GM23338 (cell line): ENCODE measurements around the gene CCL23. TPM values are rescaled to one million over a fixed set of nuclear protein-coding genes. Genes with fewer than 3 reads are reported as not detected.

ENCODE experiments used
- ATAC-seq: fragments of 200-7000 bp; cut with Tn5 transposase; 3 replicates; pipeline ENCODE4 v1.9.1; 2020
- DNase-seq: peaks from one replicate; pipeline ENCODE4 v3.0.0-alpha.2; 2015; ENCODE audit warnings: low spot score
- H2AFZ ChIP-seq: fragments of 200-600 bp; sonication (generic); 2 replicates; pipeline ENCODE4 v1.8.0; 2016; ENCODE audit warnings: antibody characterized with exemption, mild to moderate bottlenecking, moderate library complexity
- H3F3A ChIP-seq: fragments of 200-600 bp; sonication (generic); replicated peaks from 2 replicates; pipeline ENCODE4 v1.8.0; 2017; ENCODE audit warnings: antibody characterized with exemption, mixed run types, low read depth
- H3K27ac ChIP-seq: fragments of 200-600 bp; sonication (generic); 2 replicates; pipeline ENCODE4 v1.6.1; 2016; ENCODE audit warnings: low read depth
- H3K27me3 ChIP-seq: fragments of 200-600 bp; sonication (generic); 2 replicates; pipeline ENCODE4 v1.8.0; 2016; ENCODE audit warnings: mild to moderate bottlenecking, mixed run types, moderate library complexity; ENCODE audit not compliant: insufficient read depth
- H3K36me3 ChIP-seq: fragments of 200-600 bp; sonication (generic); 2 replicates; pipeline ENCODE4 v1.8.0; 2016; ENCODE audit warnings: mild to moderate bottlenecking; ENCODE audit not compliant: insufficient read depth
- H3K4me1 ChIP-seq: fragments of 200-600 bp; sonication (generic); 2 replicates; pipeline ENCODE4 v1.8.0; 2016; ENCODE audit warnings: mild to moderate bottlenecking, moderate library complexity; ENCODE audit not compliant: insufficient read depth
- H3K4me2 ChIP-seq: fragments of 200-600 bp; sonication (generic); 2 replicates; pipeline ENCODE4 v1.7.1; 2017; ENCODE audit warnings: mixed run types
- H3K4me3 ChIP-seq: fragments of 200-600 bp; sonication (generic); 2 replicates; pipeline ENCODE4 v1.6.1; 2016; ENCODE audit warnings: mixed run types
- H3K79me2 ChIP-seq: fragments of 200-600 bp; sonication (generic); replicated peaks from 2 replicates; pipeline ENCODE4 v1.8.0; 2017; ENCODE audit warnings: mild to moderate bottlenecking; ENCODE audit not compliant: insufficient read depth
- H3K9me2 ChIP-seq: fragments of 200-600 bp; sonication (generic); 2 replicates; pipeline ENCODE4 v1.8.0; 2017; ENCODE audit not compliant: insufficient read depth
- H4K20me1 ChIP-seq: fragments of 200-600 bp; sonication (generic); replicated peaks from 2 replicates; pipeline ENCODE4 v1.8.0; 2017; ENCODE audit warnings: mild to moderate bottlenecking; ENCODE audit not compliant: insufficient read depth
- H3K27ac Mint-ChIP-seq: 2 replicates; pipeline ENCODE4 v1.8.0; 2020; ENCODE audit warnings: inconsistent platforms, mild to moderate bottlenecking, moderate library complexity, mixed read lengths
- H3K27me3 Mint-ChIP-seq: 3 replicates; pipeline ENCODE4 v1.8.0; 2022; ENCODE audit warnings: low read depth, mild to moderate bottlenecking, moderate library complexity, mixed read lengths, inconsistent platforms; ENCODE audit not compliant: insufficient read depth, poor library complexity
- H3K36me3 Mint-ChIP-seq: 3 replicates; pipeline ENCODE4 v1.8.0; 2021; ENCODE audit warnings: low read depth, mild to moderate bottlenecking, inconsistent platforms, moderate library complexity, mixed read lengths
- H3K4me1 Mint-ChIP-seq: 3 replicates; pipeline ENCODE4 v1.8.0; 2020; ENCODE audit warnings: mild to moderate bottlenecking, inconsistent platforms, mixed read lengths
- H3K4me3 Mint-ChIP-seq: 3 replicates; pipeline ENCODE4 v1.8.0; 2021; ENCODE audit warnings: moderate library complexity, mild to moderate bottlenecking, inconsistent platforms, mixed read lengths
- H3K9me3 Mint-ChIP-seq: 3 replicates; pipeline ENCODE4 v1.8.0; 2020; ENCODE audit warnings: moderate library complexity, mild to moderate bottlenecking, inconsistent platforms, mixed read lengths
- CREB1 ChIP-seq: fragments of 250-450 bp; sonication (Bioruptor Pico); IDR thresholded peaks from 2 replicates; pipeline ENCODE4 v1.5.0; 2020; ENCODE audit warnings: low read depth, mild to moderate bottlenecking, moderate library complexity
- ETS1 ChIP-seq: IDR thresholded peaks from 2 replicates; pipeline ENCODE4 v1.6.1; 2016; ENCODE audit warnings: antibody characterized with exemption
- EZH2 ChIP-seq: fragments of 200-600 bp; sonication (generic); IDR thresholded peaks from one replicate; pipeline ENCODE4 v1.8.0; 2017; ENCODE audit warnings: antibody characterized with exemption, mild to moderate bottlenecking, low read depth; ENCODE audit not compliant: unreplicated experiment
- EZH2phosphoT487 ChIP-seq: fragments of 200-600 bp; sonication (generic); IDR thresholded peaks from one replicate; pipeline ENCODE4 v1.8.1; 2018; ENCODE audit warnings: antibody characterized with exemption; ENCODE audit not compliant: unreplicated experiment
- JUNB ChIP-seq: IDR thresholded peaks from one replicate; pipeline ENCODE4 v1.6.1; 2016; ENCODE audit warnings: antibody characterized with exemption; ENCODE audit not compliant: unreplicated experiment
- NANOG ChIP-seq: IDR thresholded peaks from 2 replicates; pipeline ENCODE4 v1.6.1; 2016; ENCODE audit warnings: antibody characterized with exemption, borderline replicate concordance
- REST ChIP-seq: IDR thresholded peaks from one replicate; pipeline ENCODE4 v1.6.1; 2018; ENCODE audit warnings: antibody characterized with exemption; ENCODE audit not compliant: unreplicated experiment
- STAT1 ChIP-seq: IDR thresholded peaks from one replicate; pipeline ENCODE4 v1.6.1; 2016; ENCODE audit warnings: antibody characterized with exemption; ENCODE audit not compliant: unreplicated experiment
- ZNF114 ChIP-seq: fragments of 250-450 bp; sonication (Bioruptor Pico); IDR thresholded peaks from 2 replicates; pipeline ENCODE4 v1.5.0; 2020; ENCODE audit warnings: mild to moderate bottlenecking, moderate library complexity
- ZNF331 ChIP-seq: fragments of 250-450 bp; sonication (Bioruptor Pico); IDR thresholded peaks from 2 replicates; pipeline ENCODE4 v1.5.0; 2020; ENCODE audit warnings: low read depth, mild to moderate bottlenecking, moderate library complexity
- polyA plus RNA-seq: library from polyadenylated mRNA; unstranded; fragments of >200 nt; fragmentation: Nextera tagmentation; extraction: Ambion mirVana; gene quantifications from 2 replicates; pipeline ENCODE4 v1.2.1, GENCODE V29; 2016
- total RNA-seq: library from RNA; depleted of rRNA; stranded (reverse); fragments of >200 nt; shearing (Covaris generic); gene quantifications from 2 replicates; pipeline ENCODE4 v1.2.3, GENCODE V29; 2014
- TF ChIP-seq, protein P1 (sequence below), 2 experiments: fragments of 200-600 bp in 1 of 2; sonication (generic) in 1 of 2; conservative IDR thresholded peaks; 2 replicates each; pipeline versions ENCODE4 v1.5.1 to v1.6.1; 2016 to 2017; ENCODE audit warnings: antibody characterized with exemption in 2 of 2, low read depth in 2 of 2, mild to moderate bottlenecking in 2 of 2, moderate library complexity in 1 of 2
- TF ChIP-seq, protein P2 (sequence below): fragments of 250-450 bp; sonication (Bioruptor Pico); IDR thresholded peaks from 2 replicates; pipeline ENCODE4 v1.5.0; 2020; ENCODE audit warnings: mild to moderate bottlenecking, moderate library complexity

The CCL23 gene
- total and polyA plus RNA-seq, 2 experiments from 2014 or later: not detected

DNA sequence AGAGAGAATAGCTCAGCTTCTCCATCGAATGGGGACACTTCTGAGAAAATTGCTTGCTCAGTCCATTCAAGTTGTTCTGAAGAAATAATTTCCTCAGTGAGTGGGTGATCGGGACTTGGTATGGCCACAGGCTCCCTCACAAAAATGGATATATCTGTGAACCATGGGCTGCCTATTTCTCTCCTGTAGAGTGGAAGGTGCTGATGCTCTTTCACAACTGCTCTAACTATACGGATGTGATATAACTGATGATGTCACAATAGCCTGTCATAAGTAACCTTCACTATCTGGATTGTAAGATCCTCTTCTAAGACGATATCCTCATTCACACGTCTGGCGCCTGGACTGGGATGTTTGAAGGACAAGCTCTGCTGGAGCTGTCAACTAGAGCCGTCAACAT is 41.6 kb upstream of the CCL23 start:
- H3K9me3 Mint-ChIP-seq: no peaks in the 10 kb centered on the region; the same call in 2 of the 3 replicates
- H2AFZ ChIP-seq: no peak overlapping the region
- no peak overlapping the region for H3K27ac ChIP-seq
- H3K79me2 ChIP-seq: no peaks in the 10 kb centered on the region
- H3K9me2 ChIP-seq: peaks cover 10% of the 10 kb centered on the region
- ATAC-seq (no peak), DNase-seq (no peak)
- H3K27me3 ChIP-seq: no peaks in the 10 kb centered on the region
- no peaks in the 10 kb centered on the region for H3K4me1 ChIP-seq
- no peaks in the 10 kb centered on the region for H3K36me3 Mint-ChIP-seq
- no peaks in the 10 kb centered on the region for H4K20me1 ChIP-seq
- H3K36me3 ChIP-seq: no peaks in the 10 kb centered on the region
- no peaks in the 10 kb centered on the region for H3K4me1 Mint-ChIP-seq
- no peaks in the 10 kb centered on the region for H3K27me3 Mint-ChIP-seq
- no peak overlapping the region for H3K4me3 ChIP-seq
- no peaks in the 10 kb centered on the region for H3F3A ChIP-seq
- no peak overlapping the region for H3K4me2 ChIP-seq
- no peak overlapping the region for H3K27ac Mint-ChIP-seq
- TF ChIP-seq ZNF331 (CRISPR knock-in tag) (no peak), NANOG (no peak), ETS1 (no peak), REST (no peak), EZH2phosphoT487 (no peak), CREB1 (CRISPR knock-in tag) (no peak), EZH2 (no peak), JUNB (no peak), STAT1 (no peak), ZNF114 (CRISPR knock-in tag) (no peak)
- TF ChIP-seq, protein P1, sequence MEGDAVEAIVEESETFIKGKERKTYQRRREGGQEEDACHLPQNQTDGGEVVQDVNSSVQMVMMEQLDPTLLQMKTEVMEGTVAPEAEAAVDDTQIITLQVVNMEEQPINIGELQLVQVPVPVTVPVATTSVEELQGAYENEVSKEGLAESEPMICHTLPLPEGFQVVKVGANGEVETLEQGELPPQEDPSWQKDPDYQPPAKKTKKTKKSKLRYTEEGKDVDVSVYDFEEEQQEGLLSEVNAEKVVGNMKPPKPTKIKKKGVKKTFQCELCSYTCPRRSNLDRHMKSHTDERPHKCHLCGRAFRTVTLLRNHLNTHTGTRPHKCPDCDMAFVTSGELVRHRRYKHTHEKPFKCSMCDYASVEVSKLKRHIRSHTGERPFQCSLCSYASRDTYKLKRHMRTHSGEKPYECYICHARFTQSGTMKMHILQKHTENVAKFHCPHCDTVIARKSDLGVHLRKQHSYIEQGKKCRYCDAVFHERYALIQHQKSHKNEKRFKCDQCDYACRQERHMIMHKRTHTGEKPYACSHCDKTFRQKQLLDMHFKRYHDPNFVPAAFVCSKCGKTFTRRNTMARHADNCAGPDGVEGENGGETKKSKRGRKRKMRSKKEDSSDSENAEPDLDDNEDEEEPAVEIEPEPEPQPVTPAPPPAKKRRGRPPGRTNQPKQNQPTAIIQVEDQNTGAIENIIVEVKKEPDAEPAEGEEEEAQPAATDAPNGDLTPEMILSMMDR (conservative IDR thresholded peaks at IDR 0.05; ENCODE audit: low read depth in 2 of 2): no peak
- TF ChIP-seq, protein P2, sequence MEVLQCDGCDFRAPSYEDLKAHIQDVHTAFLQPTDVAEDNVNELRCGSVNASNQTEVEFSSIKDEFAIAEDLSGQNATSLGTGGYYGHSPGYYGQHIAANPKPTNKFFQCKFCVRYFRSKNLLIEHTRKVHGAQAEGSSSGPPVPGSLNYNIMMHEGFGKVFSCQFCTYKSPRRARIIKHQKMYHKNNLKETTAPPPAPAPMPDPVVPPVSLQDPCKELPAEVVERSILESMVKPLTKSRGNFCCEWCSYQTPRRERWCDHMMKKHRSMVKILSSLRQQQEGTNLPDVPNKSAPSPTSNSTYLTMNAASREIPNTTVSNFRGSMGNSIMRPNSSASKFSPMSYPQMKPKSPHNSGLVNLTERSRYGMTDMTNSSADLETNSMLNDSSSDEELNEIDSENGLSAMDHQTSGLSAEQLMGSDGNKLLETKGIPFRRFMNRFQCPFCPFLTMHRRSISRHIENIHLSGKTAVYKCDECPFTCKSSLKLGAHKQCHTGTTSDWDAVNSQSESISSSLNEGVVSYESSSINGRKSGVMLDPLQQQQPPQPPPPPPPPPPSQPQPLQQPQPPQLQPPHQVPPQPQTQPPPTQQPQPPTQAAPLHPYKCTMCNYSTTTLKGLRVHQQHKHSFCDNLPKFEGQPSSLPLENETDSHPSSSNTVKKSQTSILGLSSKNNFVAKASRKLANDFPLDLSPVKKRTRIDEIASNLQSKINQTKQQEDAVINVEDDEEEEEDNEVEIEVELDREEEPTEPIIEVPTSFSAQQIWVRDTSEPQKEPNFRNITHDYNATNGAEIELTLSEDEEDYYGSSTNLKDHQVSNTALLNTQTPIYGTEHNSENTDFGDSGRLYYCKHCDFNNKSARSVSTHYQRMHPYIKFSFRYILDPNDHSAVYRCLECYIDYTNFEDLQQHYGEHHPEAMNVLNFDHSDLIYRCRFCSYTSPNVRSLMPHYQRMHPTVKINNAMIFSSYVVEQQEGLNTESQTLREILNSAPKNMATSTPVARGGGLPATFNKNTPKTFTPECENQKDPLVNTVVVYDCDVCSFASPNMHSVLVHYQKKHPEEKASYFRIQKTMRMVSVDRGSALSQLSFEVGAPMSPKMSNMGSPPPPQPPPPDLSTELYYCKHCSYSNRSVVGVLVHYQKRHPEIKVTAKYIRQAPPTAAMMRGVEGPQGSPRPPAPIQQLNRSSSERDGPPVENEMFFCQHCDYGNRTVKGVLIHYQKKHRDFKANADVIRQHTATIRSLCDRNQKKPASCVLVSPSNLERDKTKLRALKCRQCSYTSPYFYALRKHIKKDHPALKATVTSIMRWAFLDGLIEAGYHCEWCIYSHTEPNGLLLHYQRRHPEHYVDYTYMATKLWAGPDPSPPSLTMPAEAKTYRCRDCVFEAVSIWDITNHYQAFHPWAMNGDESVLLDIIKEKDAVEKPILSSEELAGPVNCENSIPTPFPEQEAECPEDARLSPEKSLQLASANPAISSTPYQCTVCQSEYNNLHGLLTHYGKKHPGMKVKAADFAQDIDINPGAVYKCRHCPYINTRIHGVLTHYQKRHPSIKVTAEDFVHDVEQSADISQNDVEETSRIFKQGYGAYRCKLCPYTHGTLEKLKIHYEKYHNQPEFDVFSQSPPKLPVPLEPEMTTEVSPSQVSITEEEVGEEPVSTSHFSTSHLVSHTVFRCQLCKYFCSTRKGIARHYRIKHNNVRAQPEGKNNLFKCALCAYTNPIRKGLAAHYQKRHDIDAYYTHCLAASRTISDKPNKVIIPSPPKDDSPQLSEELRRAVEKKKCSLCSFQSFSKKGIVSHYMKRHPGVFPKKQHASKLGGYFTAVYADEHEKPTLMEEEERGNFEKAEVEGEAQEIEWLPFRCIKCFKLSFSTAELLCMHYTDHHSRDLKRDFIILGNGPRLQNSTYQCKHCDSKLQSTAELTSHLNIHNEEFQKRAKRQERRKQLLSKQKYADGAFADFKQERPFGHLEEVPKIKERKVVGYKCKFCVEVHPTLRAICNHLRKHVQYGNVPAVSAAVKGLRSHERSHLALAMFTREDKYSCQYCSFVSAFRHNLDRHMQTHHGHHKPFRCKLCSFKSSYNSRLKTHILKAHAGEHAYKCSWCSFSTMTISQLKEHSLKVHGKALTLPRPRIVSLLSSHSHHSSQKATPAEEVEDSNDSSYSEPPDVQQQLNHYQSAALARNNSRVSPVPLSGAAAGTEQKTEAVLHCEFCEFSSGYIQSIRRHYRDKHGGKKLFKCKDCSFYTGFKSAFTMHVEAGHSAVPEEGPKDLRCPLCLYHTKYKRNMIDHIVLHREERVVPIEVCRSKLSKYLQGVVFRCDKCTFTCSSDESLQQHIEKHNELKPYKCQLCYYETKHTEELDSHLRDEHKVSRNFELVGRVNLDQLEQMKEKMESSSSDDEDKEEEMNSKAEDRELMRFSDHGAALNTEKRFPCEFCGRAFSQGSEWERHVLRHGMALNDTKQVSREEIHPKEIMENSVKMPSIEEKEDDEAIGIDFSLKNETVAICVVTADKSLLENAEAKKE (CRISPR knock-in tag): no peak
- no peak overlapping the region for H3K4me3 Mint-ChIP-seq
